ENCODE results near the gene NFATC1. TPM values are rescaled to one million over a fixed set of nuclear protein-coding genes. Genes with fewer than 3 reads are reported as not detected.

The NFATC1 gene
- total RNA-seq, 4 donors from 2014 or later, result 10.1 to 15.0 (median 12.7) TPM

GRCh38 chr18:79542213-79542612 is 146.5 kb downstream of the NFATC1 start:
- H3K9me3 ChIP-seq, result no peaks in the 10 kb centered on the region
- no peak overlapping the region for H3K27ac ChIP-seq
- H3K36me3 ChIP-seq, result no peaks in the 10 kb centered on the region
- intact Hi-C loops (cut with DNase I), result no loop called here
- H3K4me1 ChIP-seq, result no peaks in the 10 kb centered on the region
- no peak for DNase-seq
- 94 to 97% methylated on average over 2 of the region's 2 CpGs for WGBS, 2 donors
- no peak overlapping the region for H3K4me3 ChIP-seq (replicated peaks in 1 of 3)
- no peaks in the 10 kb centered on the region for H3K27me3 ChIP-seq
- TF ChIP-seq POLR2A (IDR thresholded peaks at IDR 0.05) (no peak), CTCF (IDR thresholded peaks at IDR 0.05) (no peak)

GRCh38 chr18:79542876-79543750 is 147.4 kb downstream of the NFATC1 start:
- no peak for DNase-seq
- intact Hi-C loops (cut with DNase I), result no loop called here
- no peaks in the 10 kb centered on the region for H3K4me1 ChIP-seq
- no peak overlapping the region for H3K4me3 ChIP-seq (replicated peaks in 1 of 3)
- WGBS, 2 donors, result 75 to 81% methylated on average over 13 to 15 of the region's 15 CpGs
- TF ChIP-seq POLR2A (IDR thresholded peaks at IDR 0.05) (no peak), CTCF (IDR thresholded peaks at IDR 0.05) (no peak)
- H3K9me3 ChIP-seq, result no peaks in the 10 kb centered on the region
- H3K27ac ChIP-seq, result no peak overlapping the region
- no peaks in the 10 kb centered on the region for H3K27me3 ChIP-seq
- no peaks in the 10 kb centered on the region for H3K36me3 ChIP-seq

GRCh38 chr18:79543861-79544385 is 148.2 kb downstream of the NFATC1 start:
- H3K36me3 ChIP-seq, result no peaks in the 10 kb centered on the region
- intact Hi-C loops (cut with DNase I), result no loop called here
- DNase-seq, result no peak
- no peak for TF ChIP-seq CTCF (IDR thresholded peaks at IDR 0.05)
- no peak for TF ChIP-seq POLR2A (IDR thresholded peaks at IDR 0.05)
- H3K9me3 ChIP-seq, result no peaks in the 10 kb centered on the region
- no peak overlapping the region for H3K27ac ChIP-seq
- H3K27me3 ChIP-seq, result no peaks in the 10 kb centered on the region
- H3K4me3 ChIP-seq (replicated peaks in 1 of 3), result no peak overlapping the region
- no peaks in the 10 kb centered on the region for H3K4me1 ChIP-seq
- WGBS, 2 donors, result 67 to 94% methylated on average over 3 to 8 of the region's 21 CpGs

- no peaks in the 10 kb centered on the region for H3K27me3 ChIP-seq
- WGBS, 2 donors, result 58 to 61% methylated on average over 21 of the region's 23 CpGs
- no peak for DNase-seq
- H3K4me3 ChIP-seq (replicated peaks in 1 of 3), result no peak overlapping the region
- intact Hi-C loops (cut with DNase I), result no loop called here
- no peaks in the 10 kb centered on the region for H3K4me1 ChIP-seq
- H3K27ac ChIP-seq, result no peak overlapping the region
- TF ChIP-seq POLR2A (IDR thresholded peaks at IDR 0.05) (no peak), CTCF (IDR thresholded peaks at IDR 0.05) (no peak)
- H3K9me3 ChIP-seq, result no peaks in the 10 kb centered on the region
- H3K36me3 ChIP-seq, result no peaks in the 10 kb centered on the region
Observed at GRCh38 chr18:79544386-79544963, 148.7 kb downstream of the NFATC1 start.

GRCh38 chr18:79545255-79545654 is 149.5 kb downstream of the NFATC1 start:
- H3K36me3 ChIP-seq, result no peaks in the 10 kb centered on the region
- H3K27me3 ChIP-seq, result no peaks in the 10 kb centered on the region
- DNase-seq, result no peak
- TF ChIP-seq POLR2A (IDR thresholded peaks at IDR 0.05) (no peak), CTCF (IDR thresholded peaks at IDR 0.05) (no peak)
- no peak overlapping the region for H3K27ac ChIP-seq
- H3K4me1 ChIP-seq, result no peaks in the 10 kb centered on the region
- no peak overlapping the region for H3K4me3 ChIP-seq (replicated peaks in 1 of 3)
- intact Hi-C loops (cut with DNase I), result no loop called here
- WGBS, 2 donors, result 81 to 84% methylated on average over 18 to 20 of the region's 20 CpGs
- H3K9me3 ChIP-seq, result no peaks in the 10 kb centered on the region

Data from thyroid gland (tissue), 4 donors.